H9 (cell line): ENCODE data around the gene NOCT. TPM values are rescaled to one million over a fixed set of nuclear protein-coding genes. Genes with fewer than 3 reads are reported as not detected.

Experiments used
- DNase-seq: peaks from one replicate; pipeline ENCODE4 v3.0.0-alpha.2; 2017
- H2AFZ ChIP-seq: one replicate; pipeline ENCODE4 v1.6.1; 2013; ENCODE audit warnings: mild to moderate bottlenecking, low read length, control low read depth, moderate library complexity
- H2AK5ac ChIP-seq: 2 replicates; pipeline ENCODE4 v1.6.1; 2013; ENCODE audit warnings: low read length, control low read depth, mixed read lengths; ENCODE audit not compliant: insufficient read length
- H2BK120ac ChIP-seq: one replicate; pipeline ENCODE4 v1.6.1; 2013; ENCODE audit warnings: low read depth, mild to moderate bottlenecking, low read length, control low read depth, inconsistent platforms; ENCODE audit not compliant: poor library complexity, severe bottlenecking
- H2BK12ac ChIP-seq: 2 replicates; pipeline ENCODE4 v1.6.1; 2013; ENCODE audit warnings: low read length, control low read depth, mixed read lengths, low read depth; ENCODE audit not compliant: insufficient read length
- H2BK15ac ChIP-seq: 2 replicates; pipeline ENCODE4 v1.6.1; 2013; ENCODE audit warnings: low read depth, low read length, control low read depth
- H2BK20ac ChIP-seq: one replicate; pipeline ENCODE4 v1.6.1; 2013; ENCODE audit warnings: low read depth, mild to moderate bottlenecking, low read length, control low read depth, inconsistent platforms; ENCODE audit not compliant: poor library complexity, severe bottlenecking
- H2BK5ac ChIP-seq: 2 replicates; pipeline ENCODE4 v1.6.1; 2013; ENCODE audit warnings: low read length, control low read depth, mixed read lengths; ENCODE audit not compliant: insufficient read length
- H3K14ac ChIP-seq: 2 replicates; pipeline ENCODE4 v1.6.1; 2013; ENCODE audit warnings: low read length, control low read depth; ENCODE audit not compliant: insufficient read depth
- H3K18ac ChIP-seq: 2 replicates; pipeline ENCODE4 v1.6.1; 2013; ENCODE audit warnings: low read depth, mild to moderate bottlenecking, mixed read lengths, low read length, control low read depth; ENCODE audit not compliant: insufficient read length
- H3K23ac ChIP-seq: 2 replicates; pipeline ENCODE4 v1.6.1; 2013; ENCODE audit warnings: low read length, control low read depth, mixed read lengths, low read depth; ENCODE audit not compliant: insufficient read length
- H3K23me2 ChIP-seq: 2 replicates; pipeline ENCODE4 v1.6.1; 2013; ENCODE audit warnings: low read depth, mild to moderate bottlenecking, mixed read lengths, low read length, control low read depth; ENCODE audit not compliant: insufficient read length, poor library complexity, severe bottlenecking
- H3K27ac ChIP-seq: 2 replicates; pipeline ENCODE4 v1.5.1; 2013; ENCODE audit warnings: low read length, control low read depth, mixed read lengths, low read depth; ENCODE audit not compliant: insufficient read length
- H3K27me3 ChIP-seq: 2 replicates; pipeline ENCODE4 v1.6.1; 2013; ENCODE audit warnings: low read length, control low read depth, inconsistent platforms; ENCODE audit not compliant: insufficient read depth
- H3K4ac ChIP-seq: 2 replicates; pipeline ENCODE4 v1.6.1; 2013; ENCODE audit warnings: low read depth, mild to moderate bottlenecking, control low read depth, inconsistent platforms, low read length, moderate library complexity
- H3K4me1 ChIP-seq: 2 replicates; pipeline ENCODE4 v1.6.1; 2013; ENCODE audit warnings: low read length, control low read depth, inconsistent platforms; ENCODE audit not compliant: insufficient read depth
- H3K4me2 ChIP-seq: 2 replicates; pipeline ENCODE4 v1.6.1; 2013; ENCODE audit warnings: low read length, control low read depth, mixed read lengths; ENCODE audit not compliant: insufficient read length, insufficient read depth
- H3K56ac ChIP-seq: 2 replicates; pipeline ENCODE4 v1.6.1; 2013; ENCODE audit warnings: low read depth, mild to moderate bottlenecking, mixed read lengths, low read length, control low read depth; ENCODE audit not compliant: insufficient read length
- H3K79me1 ChIP-seq: 2 replicates; pipeline ENCODE4 v1.6.1; 2013; ENCODE audit warnings: low read depth, mild to moderate bottlenecking, moderate library complexity, low read length, control low read depth, inconsistent platforms; ENCODE audit not compliant: insufficient read depth, poor library complexity, severe bottlenecking
- H3K79me2 ChIP-seq: 2 replicates; pipeline ENCODE4 v1.6.1; 2013; ENCODE audit warnings: low read length, control low read depth, inconsistent platforms; ENCODE audit not compliant: insufficient read depth
- H3K9ac ChIP-seq: 2 replicates; pipeline ENCODE4 v1.6.1; 2013; ENCODE audit warnings: low read length, control low read depth, mixed read lengths; ENCODE audit not compliant: insufficient read length; ENCODE audit errors: extremely low read depth
- H3K9me3 ChIP-seq: one replicate; pipeline ENCODE4 v1.6.1; 2013; ENCODE audit warnings: low read depth, low read length, inconsistent platforms; ENCODE audit not compliant: control insufficient read depth
- H3T11ph ChIP-seq: one replicate; pipeline ENCODE4 v1.6.1; 2013; ENCODE audit warnings: mild to moderate bottlenecking, low read length, control low read depth, inconsistent platforms
- H4K20me1 ChIP-seq: one replicate; pipeline ENCODE4 v1.6.1; 2013; ENCODE audit not compliant: control insufficient read depth, insufficient read length, insufficient read depth
- H4K5ac ChIP-seq: 2 replicates; pipeline ENCODE4 v1.6.1; 2013; ENCODE audit warnings: low read depth, mild to moderate bottlenecking, mixed read lengths, low read length, control low read depth; ENCODE audit not compliant: insufficient read length
- H4K8ac ChIP-seq: replicated peaks from 2 replicates; pipeline ENCODE4 v1.6.1; 2013; ENCODE audit warnings: low read length, control low read depth, mixed read lengths, low read depth; ENCODE audit not compliant: insufficient read length
- H4K91ac ChIP-seq: 2 replicates; pipeline ENCODE4 v1.6.1; 2013; ENCODE audit warnings: low read depth, mild to moderate bottlenecking, moderate library complexity, mixed read lengths, low read length, control low read depth; ENCODE audit not compliant: insufficient read length
- H3K27ac Mint-ChIP-seq, 3 experiments: 2 replicates in 2 of 3; 3 replicates in 1 of 3; pipeline ENCODE4 v1.8.0; 2020 to 2021; ENCODE audit warnings: mixed read lengths in 3 of 3, mild to moderate bottlenecking in 1 of 3, moderate library complexity in 1 of 3
- H3K27me3 Mint-ChIP-seq: 2 replicates; pipeline ENCODE4 v1.8.0; 2021; ENCODE audit warnings: low read depth, mild to moderate bottlenecking, moderate library complexity, mixed read lengths
- H3K36me3 Mint-ChIP-seq, 3 experiments: 2 replicates in 2 of 3; 3 replicates in 1 of 3; pipeline ENCODE4 v1.8.0; 2020 to 2021; ENCODE audit warnings: low read depth in 3 of 3, mixed read lengths in 3 of 3; ENCODE audit not compliant: insufficient read depth in 1 of 3
- H3K4me1 Mint-ChIP-seq, 2 experiments: 2 replicates each; pipeline ENCODE4 v1.8.0; 2020; ENCODE audit warnings: mixed read lengths in 2 of 2
- H3K4me3 Mint-ChIP-seq, 2 experiments: 2 replicates in 1 of 2; 3 replicates in 1 of 2; pipeline ENCODE4 v1.8.0; 2020 to 2021; ENCODE audit warnings: mild to moderate bottlenecking in 2 of 2, mixed read lengths in 2 of 2, moderate library complexity in 1 of 2
- H3K9me3 Mint-ChIP-seq, 2 experiments: 2 replicates in 1 of 2; 3 replicates in 1 of 2; pipeline ENCODE4 v1.8.0; 2020; ENCODE audit warnings: mild to moderate bottlenecking in 2 of 2, mixed read lengths in 2 of 2, moderate library complexity in 1 of 2
- WGBS: extraction: QIAGEN DNeasy Blood & Tissue Kit; methylation state at CpG from one replicate; pipeline ENCODE4 v1.1.7; 2013; ENCODE audit warnings: missing lambda C conversion rate, low lambda C conversion rate, mixed read lengths; ENCODE audit not compliant: insufficient read length; ENCODE audit errors: extremely low coverage; 5-methylcytosine and 5-hydroxymethylcytosine counted together
- total RNA-seq: library from RNA; stranded (reverse); gene quantifications from 2 replicates; pipeline ENCODE4 v1.2.1, GENCODE V29; 2021
- TF ChIP-seq, protein P1 (sequence below): fragments of 200-600 bp; sonication (generic); conservative IDR thresholded peaks from 3 replicates; pipeline ENCODE4 v1.8.0; 2021; ENCODE audit warnings: antibody characterized with exemption, mild to moderate bottlenecking

The NOCT gene
- total RNA-seq, 1 experiment from 2014 or later = 37.3 TPM

DNA sequence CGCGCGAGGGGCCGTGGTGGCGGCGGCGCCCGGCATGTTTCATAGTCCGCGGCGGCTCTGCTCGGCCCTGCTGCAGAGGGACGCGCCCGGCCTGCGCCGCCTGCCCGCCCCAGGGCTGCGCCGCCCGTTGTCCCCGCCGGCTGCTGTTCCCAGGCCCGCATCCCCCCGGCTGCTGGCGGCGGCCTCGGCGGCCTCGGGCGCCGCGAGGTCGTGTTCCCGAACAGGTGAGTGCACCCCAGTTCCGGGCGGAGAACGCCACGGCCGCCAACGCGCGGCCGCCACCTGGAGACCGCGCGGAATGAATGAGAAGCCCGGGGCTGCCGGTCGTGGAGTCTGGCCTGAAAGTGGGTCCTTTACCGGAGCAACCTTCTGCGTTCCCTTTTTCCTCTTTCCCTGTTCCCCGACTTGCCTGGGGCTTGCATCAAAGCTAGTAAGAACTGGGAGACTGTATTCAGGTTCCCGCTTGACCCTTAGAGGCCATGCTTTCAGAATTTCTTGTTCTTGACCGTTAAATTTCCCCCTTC, 429 bp downstream of the NOCT start:
- Histone ChIP-seq H2BK15ac (no peak overlapping the region), H3K27me3 (no peaks in the 10 kb centered on the region), H3K4ac (no peak overlapping the region), H3K9ac (peak overlapping the region; percentile 93), H2AFZ (no peak overlapping the region), H3K23me2 (peaks cover 4% of the 10 kb centered on the region), H4K8ac (no peak overlapping the region), H2AK5ac (no peak overlapping the region), H3K4me1 (peaks cover 13% of the 10 kb centered on the region), H2BK120ac (no peak overlapping the region), H2BK12ac (no peak overlapping the region), H3K79me2 (peaks cover 22% of the 10 kb centered on the region; the same call in 1 of the 2 replicates), H3K23ac (no peak overlapping the region), H3K14ac (peak overlapping the region; percentile 66), H3K79me1 (no peaks in the 10 kb centered on the region), H3K4me2 (peak overlapping the region; percentile 47), H3T11ph (no peak overlapping the region), H2BK20ac (no peak overlapping the region), H3K56ac (no peak overlapping the region), H3K27ac (no peak overlapping the region), H4K5ac (no peak overlapping the region), H2BK5ac (no peak overlapping the region), H3K9me3 (no peaks in the 10 kb centered on the region), H4K91ac (no peak overlapping the region), H4K20me1 (no peaks in the 10 kb centered on the region), H3K18ac (peak overlapping the region; percentile 58)
- no peaks in the 10 kb centered on the region; a peak in 1 of 5 replicates for H3K9me3 Mint-ChIP-seq
- peaks cover 56 to 59% of the 10 kb centered on the region in 2 experiments for H3K4me1 Mint-ChIP-seq
- no peaks in the 10 kb centered on the region; the same call in 1 of the 2 replicates for H3K27me3 Mint-ChIP-seq
- DNase-seq = no peak
- H3K4me3 Mint-ChIP-seq = peak overlapping the region; percentile 92 to 98
- TF ChIP-seq, protein P1, sequence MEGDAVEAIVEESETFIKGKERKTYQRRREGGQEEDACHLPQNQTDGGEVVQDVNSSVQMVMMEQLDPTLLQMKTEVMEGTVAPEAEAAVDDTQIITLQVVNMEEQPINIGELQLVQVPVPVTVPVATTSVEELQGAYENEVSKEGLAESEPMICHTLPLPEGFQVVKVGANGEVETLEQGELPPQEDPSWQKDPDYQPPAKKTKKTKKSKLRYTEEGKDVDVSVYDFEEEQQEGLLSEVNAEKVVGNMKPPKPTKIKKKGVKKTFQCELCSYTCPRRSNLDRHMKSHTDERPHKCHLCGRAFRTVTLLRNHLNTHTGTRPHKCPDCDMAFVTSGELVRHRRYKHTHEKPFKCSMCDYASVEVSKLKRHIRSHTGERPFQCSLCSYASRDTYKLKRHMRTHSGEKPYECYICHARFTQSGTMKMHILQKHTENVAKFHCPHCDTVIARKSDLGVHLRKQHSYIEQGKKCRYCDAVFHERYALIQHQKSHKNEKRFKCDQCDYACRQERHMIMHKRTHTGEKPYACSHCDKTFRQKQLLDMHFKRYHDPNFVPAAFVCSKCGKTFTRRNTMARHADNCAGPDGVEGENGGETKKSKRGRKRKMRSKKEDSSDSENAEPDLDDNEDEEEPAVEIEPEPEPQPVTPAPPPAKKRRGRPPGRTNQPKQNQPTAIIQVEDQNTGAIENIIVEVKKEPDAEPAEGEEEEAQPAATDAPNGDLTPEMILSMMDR = no peak
- no CpG with 5 or more reads among the region's 55 CpGs for WGBS
- H3K27ac Mint-ChIP-seq = peak overlapping the region; percentile 76 to 95 (median 93)
- peaks cover 0 to 11% (median 5%) of the 10 kb centered on the region in 3 experiments; a peak in 3 of 7 replicates for H3K36me3 Mint-ChIP-seq
